Endothelial cell of umbilical vein (primary cell): ENCODE data around the gene ALDH1A3. TPM values are rescaled to one million over a fixed set of nuclear protein-coding genes. Genes with fewer than 3 reads are reported as not detected.

Experiments used
- BruUV-seq: library from RNA; stranded (reverse); fragments of 400-500 nt; replicated peaks from 2 replicates; lab custom pipeline; 2021; lab: Mats Ljungman, UMichigan
- CTCF ChIA-PET: fragments of 300-600, 350-600 bp; sonication (Branson Sonifier 250); formaldehyde crosslinking; loops from one replicate; lab custom pipeline; 2021; ENCODE audit warnings: antibody characterized with exemption, inconsistent platforms; lab: Charles Lee
- POLR2A ChIA-PET: fragments of 300-600, 350-600 bp; sonication (Branson Sonifier 250); formaldehyde crosslinking; loops from one replicate; lab custom pipeline; 2021; ENCODE audit warnings: antibody characterized with exemption, inconsistent platforms; lab: Charles Lee
- DNase-seq: peaks from one replicate; pipeline ENCODE4 v3.0.0-alpha.2; 2011; ENCODE audit warnings: low read depth, low spot score
- FAIRE-seq: peaks from 2 replicates; lab custom pipeline; 2011; peaks lifted over from hg19 to GRCh38; lab: Jason Lieb, UNC
- H2AFZ ChIP-seq: 2 replicates; pipeline ENCODE4 v1.6.0; 2012; ENCODE audit warnings: low read depth, low read length, control low read depth, inconsistent platforms
- H3K27ac ChIP-seq: 2 replicates; pipeline ENCODE4 v1.5.1; 2011; ENCODE audit warnings: low read depth, mild to moderate bottlenecking, control low read depth, low read length, moderate library complexity; ENCODE audit not compliant: insufficient read depth
- H3K27me3 ChIP-seq, 2 experiments: 2 replicates each; pipeline versions ENCODE4 v1.6.0 to v1.6.1; 2011; ENCODE audit warnings: low read length in 2 of 2, mixed read lengths in 1 of 2; ENCODE audit not compliant: control insufficient read depth in 2 of 2, insufficient read depth in 2 of 2
- H3K36me3 ChIP-seq, 2 experiments: 2 replicates in 1 of 2; 3 replicates in 1 of 2; pipeline ENCODE4 v1.5.1; 2011; ENCODE audit warnings: low read length in 2 of 2, mild to moderate bottlenecking in 1 of 2, moderate library complexity in 1 of 2; ENCODE audit not compliant: control insufficient read depth in 2 of 2, insufficient read depth in 2 of 2; ENCODE audit errors: extremely low read depth in 1 of 2
- H3K4me1 ChIP-seq: 3 replicates; pipeline ENCODE4 v1.5.1; 2011; ENCODE audit warnings: mild to moderate bottlenecking, low read length; ENCODE audit not compliant: control insufficient read depth, insufficient read depth; ENCODE audit errors: extremely low read depth
- H3K4me2 ChIP-seq: 2 replicates; pipeline ENCODE4 v1.6.1; 2011; ENCODE audit warnings: low read length, control low read depth, mixed read lengths; ENCODE audit not compliant: insufficient read depth
- H3K4me3 ChIP-seq, 3 experiments: fragments of 200-600 bp in 1 of 3; sonication (generic), shearing (Covaris generic) in 1 of 3; replicated peaks in 1 of 3; 2 replicates each; pipeline ENCODE4 v1.5.1; 2011 to 2016; ENCODE audit warnings: control low read depth in 3 of 3, low read length in 3 of 3, mild to moderate bottlenecking in 2 of 3, inconsistent platforms in 1 of 3, low read depth in 1 of 3, moderate library complexity in 1 of 3; ENCODE audit not compliant: insufficient read depth in 1 of 3
- H3K79me2 ChIP-seq: 2 replicates; pipeline ENCODE4 v1.6.0; 2012; ENCODE audit warnings: low read length, inconsistent platforms; ENCODE audit not compliant: control insufficient read depth, insufficient read depth
- H3K9ac ChIP-seq: replicated peaks from 2 replicates; pipeline ENCODE3; 2011; ENCODE audit warnings: low read length, control low read depth; ENCODE audit not compliant: insufficient read depth; ENCODE audit errors: extremely low read depth
- H3K9me1 ChIP-seq: replicated peaks from 3 replicates; pipeline ENCODE4 v1.6.0; 2011; ENCODE audit warnings: mild to moderate bottlenecking, low read length; ENCODE audit not compliant: control insufficient read depth, insufficient read depth; ENCODE audit errors: extremely low read depth
- H3K9me3 ChIP-seq: replicated peaks from 2 replicates; pipeline ENCODE4 v1.5.1; 2012; ENCODE audit warnings: low read length, inconsistent platforms; ENCODE audit not compliant: control insufficient read depth, insufficient read depth
- H4K20me1 ChIP-seq: replicated peaks from 2 replicates; pipeline ENCODE3; 2011; ENCODE audit warnings: mild to moderate bottlenecking, low read length; ENCODE audit not compliant: control insufficient read depth, insufficient read depth; ENCODE audit errors: extremely low read depth
- EZH2 ChIP-seq: IDR thresholded peaks from 2 replicates; pipeline ENCODE4 v1.6.1; 2012; ENCODE audit warnings: borderline replicate concordance, low read depth, mild to moderate bottlenecking, moderate library complexity, low read length, inconsistent platforms; ENCODE audit not compliant: severe bottlenecking
- FOS ChIP-seq: IDR thresholded peaks from 2 replicates; pipeline ENCODE4 v1.6.1; 2011; ENCODE audit warnings: mild to moderate bottlenecking, low read length, moderate library complexity, borderline replicate concordance; ENCODE audit not compliant: insufficient read depth
- GATA2 ChIP-seq: IDR thresholded peaks from 2 replicates; pipeline ENCODE4 v1.7.0; 2011; ENCODE audit warnings: low read depth, mild to moderate bottlenecking, moderate library complexity, mixed read lengths, low read length; ENCODE audit not compliant: insufficient read length, insufficient read depth
- JUN ChIP-seq: IDR thresholded peaks from 2 replicates; pipeline ENCODE4 v1.6.1; 2011; ENCODE audit warnings: borderline replicate concordance, low read depth; ENCODE audit not compliant: insufficient read length, insufficient read depth
- MYC ChIP-seq: IDR thresholded peaks from one replicate; pipeline ENCODE4 v1.6.1; 2011; ENCODE audit warnings: mild to moderate bottlenecking, low read depth, low read length
- POLR2A ChIP-seq: IDR thresholded peaks from 2 replicates; pipeline ENCODE4 v1.6.1; 2012; ENCODE audit warnings: low read depth, mild to moderate bottlenecking, control low read depth, low read length
- POLR2AphosphoS5 ChIP-seq: IDR thresholded peaks from 2 replicates; pipeline ENCODE4 v1.6.1; 2012; ENCODE audit warnings: low read depth, mild to moderate bottlenecking, control low read depth, low read length, moderate library complexity; ENCODE audit not compliant: insufficient read depth
- dilution Hi-C: fragments of 300-500 bp; cut with MboI; formaldehyde crosslinking; loops from one replicate; pipeline ENCODE4 v1.15.0; 2019; ENCODE audit warnings: low sequenced_read_pairs; ENCODE audit not compliant: extremely low pct_ligation_motif_present
- intact Hi-C: fragments of 100-400 bp; cut with micrococcal nuclease; formaldehyde crosslinking; loops from one replicate; pipeline ENCODE4 v1.10.0; 2022
- polyA plus RNA-seq, 4 experiments: library from polyadenylated mRNA; depleted of rRNA in 3 of 4; stranded (reverse) in 3 of 4; unstranded in 1 of 4; fragments of >200 nt; gene quantifications; 2 replicates each; pipeline versions ENCODE4 v1.2.1 to v1.2.3, GENCODE V29; 2011 to 2012; ENCODE audit warnings: missing spikeins in 1 of 4
- total RNA-seq: library from RNA; stranded (reverse); gene quantifications from 2 replicates; pipeline ENCODE4 v1.2.3, GENCODE V29; 2021
- TF ChIP-seq, protein P1 (sequence below): IDR thresholded peaks from 2 replicates; pipeline ENCODE4 v1.6.1; 2011; ENCODE audit not compliant: insufficient read depth, insufficient read length
- TF ChIP-seq, protein P2 (sequence below), 2 donors: IDR thresholded peaks; 1 replicate in 1 of 2; 2 replicates in 1 of 2; pipeline ENCODE4 v1.5.1; 2011; ENCODE audit warnings: low read length in 2 of 2, mild to moderate bottlenecking in 2 of 2, moderate library complexity in 2 of 2, control low read depth in 1 of 2, inconsistent platforms in 1 of 2, low read depth in 1 of 2; ENCODE audit not compliant: insufficient read depth in 1 of 2; ENCODE audit errors: extremely low read depth in 1 of 2

ALDH1A3 gene
- total and polyA plus RNA-seq, 2 donors (not counting 3 experiments of a cell fraction or from before 2014, with no cell fraction given) = 2.8 to 5.8 TPM

DNA sequence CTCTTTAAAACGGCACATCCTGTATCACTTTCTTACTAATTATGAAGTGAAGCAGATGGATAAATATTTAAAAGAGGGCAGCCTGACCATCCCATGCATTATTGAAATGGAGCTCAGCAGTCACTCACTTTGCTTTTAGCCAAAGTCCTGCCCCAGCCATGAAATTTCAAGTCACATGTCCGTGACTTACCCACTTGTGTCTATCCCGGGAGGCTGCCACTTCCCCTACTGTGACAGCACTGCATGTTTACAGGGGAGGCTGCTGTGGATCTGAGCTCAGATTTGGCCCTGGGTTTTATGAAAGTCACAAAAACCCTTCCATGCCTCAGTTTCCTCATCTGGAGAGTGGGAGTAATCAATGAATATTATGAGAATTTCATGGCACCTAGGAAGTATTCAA lies 21.7 kb downstream of the ALDH1A3 start:
- Histone ChIP-seq H2AFZ (no peak overlapping the region), H3K27me3 (no peaks in the 10 kb centered on the region), H4K20me1 (no peaks in the 10 kb centered on the region), H3K9me1 (no peaks in the 10 kb centered on the region), H3K4me3 (no peak overlapping the region), H3K27ac (no peak overlapping the region), H3K9me3 (no peaks in the 10 kb centered on the region), H3K4me1 (peaks cover 27% of the 10 kb centered on the region), H3K36me3 (no peaks in the 10 kb centered on the region), H3K4me2 (no peak overlapping the region), H3K9ac (no peak overlapping the region), H3K79me2 (no peaks in the 10 kb centered on the region)
- FAIRE-seq = no peak
- TF ChIP-seq, protein P1, sequence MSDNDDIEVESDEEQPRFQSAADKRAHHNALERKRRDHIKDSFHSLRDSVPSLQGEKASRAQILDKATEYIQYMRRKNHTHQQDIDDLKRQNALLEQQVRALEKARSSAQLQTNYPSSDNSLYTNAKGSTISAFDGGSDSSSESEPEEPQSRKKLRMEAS = no peak
- TF ChIP-seq GATA2 (no peak), POLR2AphosphoS5 (no peak), EZH2 (no peak), POLR2A (no peak), MYC (no peak), JUN (no peak), FOS (no peak)
- TF ChIP-seq, protein P2, sequence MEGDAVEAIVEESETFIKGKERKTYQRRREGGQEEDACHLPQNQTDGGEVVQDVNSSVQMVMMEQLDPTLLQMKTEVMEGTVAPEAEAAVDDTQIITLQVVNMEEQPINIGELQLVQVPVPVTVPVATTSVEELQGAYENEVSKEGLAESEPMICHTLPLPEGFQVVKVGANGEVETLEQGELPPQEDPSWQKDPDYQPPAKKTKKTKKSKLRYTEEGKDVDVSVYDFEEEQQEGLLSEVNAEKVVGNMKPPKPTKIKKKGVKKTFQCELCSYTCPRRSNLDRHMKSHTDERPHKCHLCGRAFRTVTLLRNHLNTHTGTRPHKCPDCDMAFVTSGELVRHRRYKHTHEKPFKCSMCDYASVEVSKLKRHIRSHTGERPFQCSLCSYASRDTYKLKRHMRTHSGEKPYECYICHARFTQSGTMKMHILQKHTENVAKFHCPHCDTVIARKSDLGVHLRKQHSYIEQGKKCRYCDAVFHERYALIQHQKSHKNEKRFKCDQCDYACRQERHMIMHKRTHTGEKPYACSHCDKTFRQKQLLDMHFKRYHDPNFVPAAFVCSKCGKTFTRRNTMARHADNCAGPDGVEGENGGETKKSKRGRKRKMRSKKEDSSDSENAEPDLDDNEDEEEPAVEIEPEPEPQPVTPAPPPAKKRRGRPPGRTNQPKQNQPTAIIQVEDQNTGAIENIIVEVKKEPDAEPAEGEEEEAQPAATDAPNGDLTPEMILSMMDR (IDR thresholded peaks at IDR 0.05; ENCODE audit: extremely low read depth in 1 of 2, insufficient read depth in 1 of 2, low read depth in 1 of 2, low read length in 2 of 2) = no peak
- POLR2A ChIA-PET = interaction anchor here (1.4 kb wide), 1 partner anchor 17 kb away, joined by 3 read pairs; no protein-coding TSS in a partner anchor
- dilution Hi-C loops = no loop called here
- no peak for DNase-seq
- intact Hi-C loops = loop anchor here (5.0 to 10.0 kb wide), 2 partner anchors 106 to 284 kb away; no protein-coding TSS in a partner anchor
- CTCF ChIA-PET = interaction anchor here (0.8 to 5.1 kb wide), 4 partner anchors 12 to 28 kb away, joined by 3 to 53 read pairs (median 9); partner anchors contain the start of gene LRRK1
- no TSS peak for BruUV-seq
